ENCODE data around the gene CSPG4.
A peak's percentile ranks its signal among the peaks of the same experiment; 100 is the strongest.
"Not testable (repeated sequence)": the region's sequence is repeated elsewhere in the genome, so short reads cannot be mapped to it uniquely, and the experiment has no call there.

Gene CSPG4

GRCh38 chr15:75704263-75704615, 8.4 kb downstream of the CSPG4 start:
- DNase-seq: no peak

GRCh38 chr15:75703440-75704262, 9.0 kb downstream of the CSPG4 start:
- DNase-seq: not testable (repeated sequence)

GRCh38 chr15:75702436-75702835, 10.2 kb downstream of the CSPG4 start:
- no peak for DNase-seq

- not testable (repeated sequence) for DNase-seq
Measured at GRCh38 chr15:75701071-75702003, 11.3 kb downstream of the CSPG4 start.

DNA sequence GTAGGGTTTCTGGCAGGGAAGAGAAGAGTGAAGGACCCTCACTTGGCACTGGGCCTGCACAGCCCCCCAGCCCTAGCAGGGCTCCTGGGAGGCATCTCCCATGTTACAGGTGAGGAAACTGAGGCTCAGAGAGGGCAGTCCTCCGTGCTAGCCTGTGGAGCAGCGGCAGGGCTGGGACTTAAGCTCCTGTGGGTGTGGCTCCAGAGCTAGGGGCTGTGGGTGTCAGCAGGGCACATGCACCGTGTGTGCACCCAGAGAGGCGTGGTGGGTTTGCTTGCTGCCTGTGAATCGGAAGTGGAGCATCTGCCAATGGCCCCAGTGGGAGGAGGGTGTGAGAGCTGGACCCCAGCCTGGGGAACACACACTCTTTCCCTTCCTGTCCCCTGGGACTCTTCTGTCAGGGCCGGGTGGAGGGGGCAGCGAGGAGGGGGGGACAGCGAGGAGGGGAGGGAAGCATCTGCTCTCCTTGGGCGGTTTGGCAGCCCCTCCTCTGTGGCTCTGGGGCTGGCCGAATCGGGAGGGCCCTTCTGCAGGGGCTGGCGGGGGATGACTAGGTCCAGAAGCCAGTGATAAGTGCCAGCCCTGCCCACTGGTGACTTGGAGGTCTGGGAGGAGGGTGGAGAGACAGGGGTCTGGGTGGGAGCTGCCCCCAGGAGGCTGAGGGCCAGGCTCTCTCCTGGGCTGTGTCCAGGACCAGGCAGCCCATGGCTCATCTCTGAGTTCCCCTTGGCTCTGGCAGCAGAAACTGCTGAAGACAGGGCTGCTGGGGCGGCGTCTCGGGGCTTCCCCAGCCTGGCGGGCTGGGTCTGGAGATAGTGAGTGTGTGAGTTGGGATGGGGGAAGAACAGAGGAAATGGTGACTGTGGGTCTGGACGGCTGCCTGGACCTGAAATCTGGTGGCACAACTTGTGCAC, 12.4 kb downstream of the CSPG4 start:
- peak; percentile 83 for DNase-seq

DNA sequence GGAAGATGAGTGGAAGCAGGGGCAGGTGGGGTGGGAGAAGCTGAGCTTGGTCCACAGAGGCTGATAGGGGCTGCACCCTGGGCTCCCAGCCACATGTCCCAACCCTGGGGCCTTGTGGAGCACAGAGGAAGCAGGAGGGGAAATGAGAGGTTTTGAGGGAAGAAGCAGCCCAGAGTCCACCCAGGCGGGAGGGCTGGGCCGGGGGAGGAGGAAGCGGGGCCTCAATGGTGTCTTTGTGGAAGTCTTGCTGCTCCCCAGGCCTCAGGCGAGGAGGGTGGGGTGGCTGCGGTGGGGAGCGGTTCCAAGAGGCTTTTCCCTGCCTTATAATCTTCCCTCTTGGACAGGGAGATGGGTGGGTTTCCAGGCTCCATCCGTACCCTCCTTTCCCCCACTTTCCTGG, 13.1 kb downstream of the CSPG4 start:
- DNase-seq: peak in 1 of 2 donors; percentile 18

DNA sequence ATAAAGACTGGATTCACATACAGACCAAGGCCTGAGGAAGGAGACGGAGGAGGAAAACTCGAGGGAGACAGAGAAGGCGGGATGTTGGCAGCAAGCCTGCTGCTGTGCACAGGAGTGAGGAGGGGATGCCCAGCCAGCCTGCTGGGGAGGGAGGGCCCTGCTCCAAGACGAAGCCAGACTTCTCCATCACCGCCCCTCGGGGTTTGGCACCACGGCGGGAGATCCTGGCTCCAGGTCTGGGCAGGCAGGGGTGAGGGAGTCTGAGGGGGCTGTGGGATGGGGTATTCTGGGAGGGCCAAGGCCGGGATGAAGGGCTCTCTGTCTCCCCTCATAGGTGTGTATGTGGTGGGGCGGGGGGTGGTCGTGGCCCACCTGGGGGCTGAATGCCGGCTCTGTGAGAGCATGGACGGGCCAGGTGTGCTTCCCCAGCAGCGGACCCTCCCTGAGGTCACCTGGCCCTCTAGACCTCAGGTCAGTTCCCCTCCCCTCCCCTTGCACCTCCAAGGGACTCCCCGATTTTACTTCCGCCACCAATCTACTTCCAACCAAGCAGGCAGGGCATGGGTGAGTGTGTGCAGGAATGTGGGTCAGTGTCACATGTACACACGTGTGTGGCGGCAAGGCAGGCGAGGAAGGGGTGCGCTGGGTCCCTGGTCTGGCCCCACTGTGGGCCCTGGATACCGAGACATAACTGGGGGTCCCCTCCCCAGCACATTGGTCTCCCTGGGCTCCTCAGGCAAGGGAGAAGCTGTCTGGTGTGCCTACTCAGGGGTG, 14.5 kb downstream of the CSPG4 start:
- not testable (repeated sequence) for DNase-seq

- DNase-seq: no peak
Measured at GRCh38 chr15:75697523-75697922, 15.1 kb downstream of the CSPG4 start.

GRCh38 chr15:75696854-75697259, 15.8 kb downstream of the CSPG4 start:
- no peak for DNase-seq

DNA sequence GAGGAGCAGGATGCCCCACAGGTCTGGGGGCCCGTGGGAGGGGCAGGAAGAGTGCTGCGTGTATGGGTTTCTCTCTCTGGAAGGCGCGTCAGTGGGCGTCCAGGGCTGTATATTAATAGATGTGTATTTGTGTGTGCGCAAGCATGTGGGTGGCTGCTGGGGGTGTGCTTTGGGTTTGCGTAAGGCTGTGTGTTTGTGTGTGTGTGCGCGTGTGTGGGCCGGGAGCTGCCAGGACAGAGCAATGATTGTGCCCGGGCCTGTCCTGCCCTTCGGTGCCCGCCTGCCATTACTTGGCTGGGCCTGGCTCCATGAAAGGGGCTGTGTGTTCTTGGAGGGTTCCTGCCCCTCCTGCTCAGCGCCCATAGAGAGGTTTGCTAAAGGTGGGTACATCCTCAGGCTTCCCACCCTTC, 16.3 kb downstream of the CSPG4 start:
- DNase-seq: no peak

DNA sequence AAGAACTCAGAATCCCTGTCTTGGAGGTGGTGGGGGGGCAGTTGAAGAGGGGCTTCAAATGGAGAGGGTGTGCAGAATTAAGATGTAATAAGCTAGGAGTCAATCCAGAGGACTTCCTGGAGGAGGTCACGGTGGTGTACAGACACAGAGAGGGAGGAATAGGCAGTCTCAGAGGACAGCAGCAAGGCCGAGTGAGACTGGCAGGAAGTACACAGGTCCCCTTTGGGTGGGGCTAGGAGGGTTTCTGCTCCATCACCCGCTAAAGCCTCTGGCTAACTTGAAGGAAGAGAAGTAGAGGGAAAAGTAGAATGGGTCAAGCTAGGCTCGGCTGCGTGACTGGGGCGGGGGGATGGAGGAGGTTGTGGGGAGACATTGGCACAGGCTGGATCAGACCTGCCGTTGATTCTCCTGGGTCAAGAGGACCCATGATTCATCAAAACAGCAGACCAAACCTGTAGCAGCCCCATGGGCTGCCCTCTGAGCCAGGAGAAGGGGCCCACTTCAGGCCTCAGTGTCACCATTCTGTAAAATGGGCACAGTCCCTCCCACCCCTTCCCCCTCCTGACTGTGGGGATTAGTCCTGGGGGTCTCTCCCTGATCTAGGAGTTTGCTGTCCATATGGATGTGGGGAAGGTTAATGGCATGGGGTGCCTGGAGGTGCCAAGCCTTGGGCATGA, 16.9 kb downstream of the CSPG4 start:
- DNase-seq: no peak

DNA sequence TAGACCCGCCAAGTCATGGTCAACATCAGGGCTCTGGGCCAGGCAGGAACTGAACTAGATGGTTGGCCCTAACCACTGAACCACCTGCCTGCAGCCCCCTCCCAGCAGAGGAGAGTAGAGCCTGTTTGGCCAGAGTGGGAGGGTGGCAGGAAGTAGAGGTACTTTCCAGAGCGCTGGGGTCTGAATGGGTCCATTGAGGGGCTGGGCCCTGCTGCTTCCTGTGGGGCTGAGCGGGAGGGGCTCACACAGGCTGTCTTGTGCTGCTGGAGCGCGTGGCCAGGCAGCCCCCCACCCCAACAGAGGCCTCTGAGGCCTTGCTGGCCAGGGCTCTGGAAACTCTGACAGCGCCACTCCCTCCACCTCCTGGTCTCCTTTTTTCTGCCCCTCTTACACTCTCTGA, 17.4 kb downstream of the CSPG4 start:
- DNase-seq: no peak

GRCh38 chr15:75694241-75695182, 18.1 kb downstream of the CSPG4 start:
- peak; percentile 29 to 58 for DNase-seq

GRCh38 chr15:75693501-75694240, 19.0 kb downstream of the CSPG4 start:
- DNase-seq: peak in 1 of 2 donors; percentile 25

DNA sequence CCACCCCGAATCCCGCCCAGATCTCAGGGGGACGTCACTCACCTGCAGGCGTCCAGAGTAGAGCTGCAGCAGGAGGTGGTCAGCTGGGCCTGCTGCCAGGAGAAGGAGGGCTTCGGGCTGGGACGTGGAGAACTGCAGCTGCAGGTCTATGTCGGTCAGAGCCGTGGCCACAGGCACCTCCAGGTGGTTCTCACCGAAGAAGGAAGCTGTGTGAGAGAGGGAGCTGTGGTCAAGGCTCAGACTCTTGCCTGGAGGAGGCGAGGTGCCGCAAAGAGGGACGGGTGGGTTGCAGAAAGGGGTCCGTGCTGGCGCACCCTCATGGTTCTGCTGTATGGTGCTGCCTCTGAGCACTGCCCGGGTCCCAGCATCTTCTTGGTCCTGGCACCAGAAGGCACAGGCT, 19.6 kb downstream of the CSPG4 start:
- DNase-seq: not testable (repeated sequence)

DNA sequence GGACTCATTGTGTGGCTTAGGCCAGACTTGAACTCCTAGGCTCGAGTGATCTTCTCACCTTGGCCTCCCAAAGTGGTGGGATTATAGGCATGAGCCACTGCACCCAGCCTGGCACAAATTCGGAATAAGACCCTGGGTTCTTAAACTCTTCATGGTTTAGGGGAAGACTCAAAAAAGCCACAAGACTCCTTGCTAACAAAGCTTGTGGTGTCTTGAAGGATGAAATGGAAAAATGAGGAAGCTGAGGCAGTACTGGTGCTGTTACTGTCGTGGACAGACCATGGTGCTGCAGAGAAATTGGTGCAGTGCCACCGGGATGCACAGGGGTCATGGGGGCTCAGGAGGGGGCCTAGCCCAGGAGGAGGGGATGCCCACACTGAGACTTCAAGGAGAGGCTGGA, 20.3 kb downstream of the CSPG4 start:
- not testable (repeated sequence) for DNase-seq

DNA sequence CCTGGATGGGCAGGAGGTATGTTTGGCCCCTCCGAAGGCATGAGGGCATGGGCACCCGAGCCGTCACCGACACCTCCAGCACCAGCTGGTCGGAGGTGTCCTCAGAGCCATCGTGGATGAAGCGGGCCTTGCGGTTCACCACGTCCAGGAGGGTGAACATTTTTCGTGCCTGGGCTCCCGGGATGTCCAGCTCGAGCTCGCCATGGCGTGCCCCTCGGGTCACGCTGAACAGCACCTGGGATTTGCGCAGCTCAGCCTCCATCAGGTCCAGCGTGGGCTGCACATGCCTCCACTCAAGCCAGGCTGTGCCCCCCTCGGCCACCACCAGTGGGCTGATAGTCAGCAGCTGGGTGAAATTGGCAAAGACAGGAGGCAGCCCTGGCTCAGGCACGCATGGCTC, 23.2 kb downstream of the CSPG4 start:
- DNase-seq: not testable (repeated sequence)

GRCh38 chr15:75688831-75689230, 23.8 kb downstream of the CSPG4 start:
- DNase-seq: no peak

DNA sequence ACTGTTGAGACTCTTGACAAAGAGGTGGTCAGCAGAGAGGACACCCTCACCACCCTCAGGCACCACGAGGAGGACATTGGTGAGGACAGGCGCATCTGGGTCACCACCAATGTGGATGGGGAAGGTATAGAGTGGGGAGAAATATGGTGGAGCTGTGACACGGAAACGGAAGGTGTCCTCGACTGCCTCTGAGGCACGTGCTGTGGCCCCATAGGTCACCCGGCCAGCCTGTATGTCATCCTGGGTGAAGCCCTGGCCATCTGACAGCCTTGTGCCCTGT, 24.4 kb downstream of the CSPG4 start:
- DNase-seq: no peak
